Stomach (tissue), 9 donors: Measurements from ENCODE around the gene FOXO4. TPM values are rescaled to one million over a fixed set of nuclear protein-coding genes. Genes with fewer than 3 reads are reported as not detected.

Experiments used
- DNase-seq, 2 donors: peaks; one replicate each; pipeline versions ENCODE4 v3.0.0 to v3.0.0-alpha.2; 2013 to 2019
- H3K27ac ChIP-seq, 5 donors: fragments of 200-600 bp in 4 of 5; sonication (generic) in 4 of 5; one replicate each; pipeline ENCODE4 v1.5.1; 2013 to 2019; ENCODE audit warnings: mild to moderate bottlenecking in 1 of 5, moderate library complexity in 1 of 5
- H3K27me3 ChIP-seq, 3 donors: fragments of 200-600 bp; sonication (generic); one replicate each; pipeline ENCODE4 v1.5.1; 2017 to 2019; ENCODE audit warnings: mixed run types in 1 of 3
- H3K36me3 ChIP-seq, 4 donors: fragments of 200-600 bp; sonication (generic); 1 replicate in 3 of 4; 2 replicates in 1 of 4; pipeline ENCODE4 v1.5.1; 2016 to 2019
- H3K4me1 ChIP-seq, 4 donors: fragments of 200-600 bp; sonication (generic); one replicate each; pipeline ENCODE4 v1.5.1; 2016 to 2019
- H3K4me3 ChIP-seq, 4 donors: fragments of 200-600 bp; sonication (generic) in 3 of 4; one replicate each; pipeline ENCODE4 v1.5.1; 2016 to 2019; ENCODE audit warnings: mild to moderate bottlenecking in 1 of 4
- H3K9me3 ChIP-seq, 4 donors: fragments of 200-600 bp; sonication (generic); one replicate each; pipeline ENCODE4 v1.5.1; 2016 to 2019
- EP300 ChIP-seq: sonication (generic); formaldehyde crosslinking; IDR thresholded peaks from one replicate; pipeline ENCODE4 v1.6.1; 2017; ENCODE audit warnings: antibody characterized with exemption
- POLR2A ChIP-seq, 4 donors: fragments of 450-650 bp; IDR thresholded peaks; one replicate each; pipeline ENCODE4 v1.6.1; 2016; ENCODE audit warnings: antibody characterized with exemption in 4 of 4, control low read depth in 2 of 4, mild to moderate bottlenecking in 1 of 4, moderate library complexity in 1 of 4
- POLR2AphosphoS5 ChIP-seq, 3 donors: sonication (generic); formaldehyde crosslinking; IDR thresholded peaks; one replicate each; pipeline ENCODE4 v1.6.1; 2016; ENCODE audit warnings: antibody characterized with exemption in 3 of 3
- WGBS, 5 donors: extraction: QIAGEN DNeasy Blood & Tissue Kit in 3 of 5; methylation state at CpG; one replicate each; pipeline versions ENCODE4 v1.1.5 to v1.1.7; 2013 to 2018; 5-methylcytosine and 5-hydroxymethylcytosine counted together
- intact Hi-C: fragments of 100-400 bp; cut with DNase I; formaldehyde crosslinking; loops from one replicate; pipeline ENCODE4 v1.15.1; 2023; ENCODE audit warnings: low total_unique reads
- polyA plus RNA-seq, 3 donors: library from polyadenylated mRNA; stranded (reverse); fragments of 200-250 nt; gene quantifications; one replicate each; pipeline ENCODE4 v1.2.3, GENCODE V29; 2013
- total RNA-seq, 5 donors: library from RNA; depleted of rRNA; stranded (reverse); fragments of >200 nt; gene quantifications; one replicate each; pipeline versions ENCODE4 v1.1.0 to v1.2.3, GENCODE V29; 2014 to 2016
- TF ChIP-seq, protein P1 (sequence below), 7 experiments: fragments of 450-650 bp in 4 of 7; fragments of 200-600 bp in 3 of 7; sonication (generic) in 3 of 7; IDR thresholded peaks; one replicate each; pipeline ENCODE4 v1.5.1; 2016 to 2019; ENCODE audit warnings: antibody characterized with exemption in 7 of 7, control low read depth in 2 of 7, mild to moderate bottlenecking in 1 of 7
- donor health status: healthy with polysubstance abuse.
- donor health status: Bipolar disorder and iron deficiency.
- donor health status: healthy.

The FOXO4 gene
- total and polyA plus RNA-seq, 8 donors = 3.1 to 31.4 (median 8.7) TPM

DNA sequence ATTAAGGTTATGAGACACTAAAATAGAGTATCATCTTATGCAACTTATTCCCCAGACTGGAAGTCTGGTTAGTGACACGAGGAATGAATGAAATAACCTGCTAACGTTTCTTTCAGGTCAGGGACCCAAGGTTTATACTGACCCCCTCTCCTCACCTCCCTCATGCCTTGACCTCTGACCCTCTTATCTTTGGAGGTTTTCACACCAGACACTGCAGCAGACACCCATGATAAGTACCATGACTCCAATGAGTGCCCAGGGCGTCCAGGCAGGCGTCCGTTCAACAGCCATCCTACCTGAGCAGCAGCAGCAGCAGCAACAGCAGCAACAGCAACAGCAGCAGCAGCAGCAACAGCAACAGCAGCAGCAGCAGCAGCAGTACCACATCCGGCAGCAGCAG lies 44.8 kb downstream of the FOXO4 start:
- DNase-seq = no peak
- H3K36me3 ChIP-seq = peaks cover 7 to 74% (median 73%) of the 10 kb centered on the region in 4 donors
- WGBS, 5 donors = 62 to 82% (median 65%) methylated on average over 2 to 6 of the region's 6 CpGs
- H3K27me3 ChIP-seq = no peaks in the 10 kb centered on the region
- no peak for TF ChIP-seq POLR2A (IDR thresholded peaks at IDR 0.05)
- H3K4me3 ChIP-seq = no peak overlapping the region
- intact Hi-C loops = no loop called here
- H3K4me1 ChIP-seq = peaks cover 0 to 21% (median 11%) of the 10 kb centered on the region in 4 donors
- no peaks in the 10 kb centered on the region for H3K9me3 ChIP-seq
- H3K27ac ChIP-seq = no peak overlapping the region

DNA sequence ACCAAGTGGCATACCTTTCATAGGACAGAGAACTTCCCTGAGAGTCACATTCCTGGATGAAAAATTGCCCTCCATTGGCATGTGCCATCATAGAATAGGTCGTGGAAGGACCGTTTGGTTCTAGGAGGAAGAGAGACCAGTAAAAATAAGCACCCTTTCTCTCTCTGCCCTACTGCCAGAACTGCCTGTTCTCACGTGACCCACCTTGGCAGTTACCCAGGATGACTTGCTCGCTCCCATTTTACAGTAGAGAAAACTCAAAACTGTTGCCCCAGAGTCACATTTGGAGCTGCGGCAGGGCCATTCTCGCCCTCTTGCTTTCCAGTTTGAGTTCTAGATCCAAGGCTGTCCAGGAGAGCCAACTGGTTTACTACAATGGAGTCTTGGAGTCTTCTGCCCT lies 47.9 kb downstream of the FOXO4 start:
- Histone ChIP-seq H3K9me3 (no peaks in the 10 kb centered on the region), H3K4me1 (peaks cover 0 to 34% (median 18%) of the 10 kb centered on the region in 4 donors), H3K4me3 (no peak overlapping the region), H3K27me3 (no peaks in the 10 kb centered on the region), H3K27ac (no peak overlapping the region), H3K36me3 (peaks cover under 1 to 43% (median 42%) of the 10 kb centered on the region in 4 donors)
- TF ChIP-seq, protein P1, sequence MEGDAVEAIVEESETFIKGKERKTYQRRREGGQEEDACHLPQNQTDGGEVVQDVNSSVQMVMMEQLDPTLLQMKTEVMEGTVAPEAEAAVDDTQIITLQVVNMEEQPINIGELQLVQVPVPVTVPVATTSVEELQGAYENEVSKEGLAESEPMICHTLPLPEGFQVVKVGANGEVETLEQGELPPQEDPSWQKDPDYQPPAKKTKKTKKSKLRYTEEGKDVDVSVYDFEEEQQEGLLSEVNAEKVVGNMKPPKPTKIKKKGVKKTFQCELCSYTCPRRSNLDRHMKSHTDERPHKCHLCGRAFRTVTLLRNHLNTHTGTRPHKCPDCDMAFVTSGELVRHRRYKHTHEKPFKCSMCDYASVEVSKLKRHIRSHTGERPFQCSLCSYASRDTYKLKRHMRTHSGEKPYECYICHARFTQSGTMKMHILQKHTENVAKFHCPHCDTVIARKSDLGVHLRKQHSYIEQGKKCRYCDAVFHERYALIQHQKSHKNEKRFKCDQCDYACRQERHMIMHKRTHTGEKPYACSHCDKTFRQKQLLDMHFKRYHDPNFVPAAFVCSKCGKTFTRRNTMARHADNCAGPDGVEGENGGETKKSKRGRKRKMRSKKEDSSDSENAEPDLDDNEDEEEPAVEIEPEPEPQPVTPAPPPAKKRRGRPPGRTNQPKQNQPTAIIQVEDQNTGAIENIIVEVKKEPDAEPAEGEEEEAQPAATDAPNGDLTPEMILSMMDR (IDR thresholded peaks at IDR 0.05) = no peak
- TF ChIP-seq POLR2A (IDR thresholded peaks at IDR 0.05) = no peak
- no peak for TF ChIP-seq POLR2AphosphoS5 (IDR thresholded peaks at IDR 0.05)
- TF ChIP-seq EP300 = no peak
- peak in 1 of 2 donors; percentile 45 for DNase-seq
- intact Hi-C loops = no loop called here
- WGBS, 5 donors = 39 to 58% (median 46%) methylated on average over 6 of the region's 6 CpGs

DNA sequence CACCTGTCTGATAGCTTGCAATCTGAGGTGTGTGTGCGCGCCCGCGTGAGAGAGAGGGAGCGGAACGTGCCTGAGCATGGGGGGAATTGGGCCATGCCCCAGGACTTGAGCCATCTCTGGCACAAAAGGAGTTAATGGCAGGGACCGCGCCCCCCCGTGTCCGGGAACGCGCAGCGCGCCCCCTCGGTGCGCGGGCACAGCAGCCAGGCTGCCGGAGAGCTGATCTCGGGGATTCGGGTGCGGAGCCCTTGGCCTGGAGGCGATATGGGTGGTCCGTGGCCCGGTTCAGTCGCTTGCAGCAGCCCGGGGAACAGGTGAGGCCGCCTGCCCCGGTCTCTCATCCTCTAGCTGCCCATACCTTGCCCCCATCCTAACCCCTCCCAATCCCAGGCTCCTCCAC lies 49.0 kb downstream of the FOXO4 start, which contains the start of gene NLGN3:
Gene NLGN3 (plus strand): TSS at position 191 of the 400 bp plus-strand sequence. CDS start 2,909 bp downstream, outside the sequence.
- Histone ChIP-seq H3K27me3 (no peaks in the 10 kb centered on the region), H3K4me1 (peaks cover 0 to 34% (median 18%) of the 10 kb centered on the region in 4 donors), H3K36me3 (peaks cover 0 to 32% (median 31%) of the 10 kb centered on the region in 4 donors), H3K4me3 (peak within 1 kb of the TSS; percentile 18 to 37 (median 26)), H3K9me3 (no peaks in the 10 kb centered on the region), H3K27ac (no peak within 1 kb of the TSS)
- intact Hi-C loops = no loop called here
- DNase-seq = peak in 1 of 2 donors; percentile 61
- 8 to 47% (median 25%) methylated on average over 8 to 28 of the region's 28 CpGs for WGBS, 5 donors
- TF ChIP-seq EP300 (no peak), POLR2AphosphoS5 (IDR thresholded peaks at IDR 0.05) (no peak), POLR2A (IDR thresholded peaks at IDR 0.05) (no peak)
- TF ChIP-seq, protein P1 (IDR thresholded peaks at IDR 0.05) = no peak

DNA sequence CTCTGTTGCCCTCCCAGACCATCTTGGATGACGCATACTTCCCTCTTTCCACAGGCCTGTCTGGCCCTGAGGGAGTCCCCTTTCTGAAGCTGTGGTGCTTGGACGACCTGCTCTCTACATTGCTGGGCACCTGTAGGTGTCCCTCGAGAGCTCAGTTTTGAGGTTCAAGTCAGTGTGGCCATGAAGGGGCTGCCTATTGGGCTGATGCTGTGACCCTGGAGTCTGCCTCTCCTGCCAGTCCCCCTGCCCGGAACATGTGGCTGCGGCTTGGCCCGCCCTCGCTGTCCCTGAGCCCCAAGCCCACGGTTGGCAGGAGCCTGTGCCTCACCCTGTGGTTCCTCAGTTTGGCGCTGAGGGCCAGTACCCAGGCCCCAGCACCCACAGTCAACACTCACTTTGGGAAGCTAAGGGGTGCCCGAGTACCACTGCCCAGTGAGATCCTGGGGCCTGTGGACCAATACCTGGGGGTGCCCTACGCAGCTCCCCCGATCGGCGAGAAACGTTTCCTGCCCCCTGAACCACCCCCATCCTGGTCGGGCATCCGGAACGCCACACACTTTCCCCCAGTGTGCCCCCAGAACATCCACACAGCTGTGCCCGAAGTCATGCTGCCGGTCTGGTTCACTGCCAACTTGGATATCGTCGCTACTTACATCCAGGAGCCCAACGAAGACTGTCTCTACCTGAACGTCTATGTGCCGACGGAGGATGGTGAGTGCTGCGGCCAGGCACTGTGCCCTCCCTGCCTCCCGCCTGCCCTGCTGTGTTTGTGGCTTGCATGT lies 52.0 kb downstream of the FOXO4 start:
- Histone ChIP-seq H3K4me3 (no peak overlapping the region), H3K27ac (no peak overlapping the region), H3K36me3 (peaks cover 0 to 4% (median 2%) of the 10 kb centered on the region in 4 donors), H3K4me1 (peaks cover 0 to 34% (median 18%) of the 10 kb centered on the region in 4 donors), H3K27me3 (no peaks in the 10 kb centered on the region), H3K9me3 (no peaks in the 10 kb centered on the region)
- intact Hi-C loops = no loop called here
- no peak for TF ChIP-seq POLR2A (IDR thresholded peaks at IDR 0.05)
- TF ChIP-seq EP300 = no peak
- TF ChIP-seq, protein P1 (IDR thresholded peaks at IDR 0.05) = no peak
- no peak for TF ChIP-seq POLR2AphosphoS5 (IDR thresholded peaks at IDR 0.05)
- DNase-seq = no peak
- WGBS, 5 donors = 82 to 90% (median 86%) methylated on average over 4 to 28 of the region's 28 CpGs

DNA sequence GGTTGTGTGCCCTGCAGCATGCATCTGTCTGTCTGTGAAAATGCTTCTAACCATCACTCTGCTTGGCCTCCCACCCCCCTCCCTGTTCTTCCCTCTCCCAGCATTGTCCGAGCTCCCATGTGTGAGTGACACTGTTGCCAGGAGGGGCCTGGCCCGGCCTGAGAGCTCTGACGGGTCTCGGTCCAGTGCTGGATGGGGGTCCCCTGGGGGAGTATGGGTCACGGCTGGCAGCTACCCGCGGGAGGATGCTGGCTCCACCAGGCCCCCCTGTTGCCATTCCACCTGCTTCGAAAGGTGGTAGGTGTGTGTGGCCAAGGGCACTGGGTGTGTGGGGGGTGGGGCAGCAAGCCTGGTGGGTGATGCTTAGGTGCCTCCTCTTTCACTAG lies 52.6 kb downstream of the FOXO4 start:
- DNase-seq = no peak
- H3K27me3 ChIP-seq = no peaks in the 10 kb centered on the region
- intact Hi-C loops = no loop called here
- no peaks in the 10 kb centered on the region for H3K9me3 ChIP-seq
- 50 to 87% (median 83%) methylated on average over 1 to 8 of the region's 8 CpGs; no CpG with 5 or more reads in 1 of the 5 donors for WGBS, 5 donors
- H3K27ac ChIP-seq = no peak overlapping the region
- H3K4me1 ChIP-seq = peaks cover 0 to 32% (median 17%) of the 10 kb centered on the region in 4 donors
- H3K4me3 ChIP-seq = no peak overlapping the region
- no peak for TF ChIP-seq POLR2AphosphoS5 (IDR thresholded peaks at IDR 0.05)
- TF ChIP-seq, protein P1 (IDR thresholded peaks at IDR 0.05) = no peak
- H3K36me3 ChIP-seq = no peaks in the 10 kb centered on the region
